T-helper 9 cell (primary cell): ENCODE measurements around the gene REXO4.
"Not testable (repeated sequence)": the region's sequence is repeated elsewhere in the genome, so short reads cannot be mapped to it uniquely, and the experiment has no call there.

Source experiments
- DNase-seq: peaks from one replicate; pipeline ENCODE4 v3.0.0-alpha.2; 2020
- total RNA-seq, 2 donors: gene quantifications; one replicate each; lab custom pipeline; 2026; lab: John Stamatoyannopoulos, UW

Gene REXO4, protein sequence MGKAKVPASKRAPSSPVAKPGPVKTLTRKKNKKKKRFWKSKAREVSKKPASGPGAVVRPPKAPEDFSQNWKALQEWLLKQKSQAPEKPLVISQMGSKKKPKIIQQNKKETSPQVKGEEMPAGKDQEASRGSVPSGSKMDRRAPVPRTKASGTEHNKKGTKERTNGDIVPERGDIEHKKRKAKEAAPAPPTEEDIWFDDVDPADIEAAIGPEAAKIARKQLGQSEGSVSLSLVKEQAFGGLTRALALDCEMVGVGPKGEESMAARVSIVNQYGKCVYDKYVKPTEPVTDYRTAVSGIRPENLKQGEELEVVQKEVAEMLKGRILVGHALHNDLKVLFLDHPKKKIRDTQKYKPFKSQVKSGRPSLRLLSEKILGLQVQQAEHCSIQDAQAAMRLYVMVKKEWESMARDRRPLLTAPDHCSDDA
- 27.8 to 41.9 reads per million in 2 donors for total RNA-seq

GRCh38 chr9:133417541-133418461, at the start of gene REXO4:
Gene REXO4, minus strand, starts transcription at chr9:133418010. Its CDS starts 166 bp downstream, at chr9:133417844.
- DNase-seq, result peak; percentile 71

GRCh38 chr9:133467101-133467500, 49.3 kb upstream of the REXO4 start:
- no peak for DNase-seq

DNA sequence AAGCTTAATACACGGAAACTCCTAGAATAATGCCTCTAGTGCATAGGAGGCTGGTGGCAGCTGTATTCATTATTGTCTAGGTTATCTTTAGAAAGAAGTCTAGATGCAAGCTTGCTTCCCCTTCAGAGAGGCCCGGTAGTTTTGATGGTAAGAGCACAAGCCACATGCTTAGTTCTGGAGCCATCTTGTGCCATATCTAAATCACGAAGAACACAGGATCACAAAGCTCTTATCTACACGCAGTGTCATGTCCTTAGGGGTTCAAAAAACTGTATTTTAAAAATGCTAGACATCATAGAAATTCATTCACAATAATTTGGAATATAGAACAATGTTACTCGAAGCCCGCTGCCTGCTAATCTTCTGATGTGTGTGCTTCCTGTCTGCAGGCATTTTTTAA, 48.2 kb upstream of the REXO4 start:
- no peak for DNase-seq

DNA sequence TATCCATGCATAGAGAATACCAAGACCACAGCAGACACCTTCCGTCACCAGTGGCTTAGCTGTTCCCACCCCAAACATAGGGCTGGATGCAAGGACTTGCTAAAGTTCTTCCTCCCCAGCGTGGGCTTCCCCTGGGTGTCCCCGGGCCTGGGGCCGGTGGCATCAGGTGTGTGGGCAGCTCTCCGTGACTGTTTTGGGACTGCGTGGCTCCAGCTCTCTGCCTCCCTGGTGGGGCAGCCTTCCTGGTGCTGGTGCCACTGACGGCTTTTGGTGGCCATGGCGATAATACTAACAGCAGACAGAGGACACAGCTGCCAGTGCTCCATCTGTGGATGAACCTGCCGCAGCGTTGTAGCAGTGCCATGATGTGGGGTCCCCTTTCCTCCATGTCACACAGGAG, 46.8 kb upstream of the REXO4 start:
- no peak for DNase-seq

GRCh38 chr9:133463864-133464615, 46.2 kb upstream of the REXO4 start:
- DNase-seq, result no peak

- DNase-seq, result no peak
Observed at GRCh38 chr9:133463234-133463863, 45.5 kb upstream of the REXO4 start.

GRCh38 chr9:133461975-133462374, 44.2 kb upstream of the REXO4 start:
- DNase-seq, result no peak

DNA sequence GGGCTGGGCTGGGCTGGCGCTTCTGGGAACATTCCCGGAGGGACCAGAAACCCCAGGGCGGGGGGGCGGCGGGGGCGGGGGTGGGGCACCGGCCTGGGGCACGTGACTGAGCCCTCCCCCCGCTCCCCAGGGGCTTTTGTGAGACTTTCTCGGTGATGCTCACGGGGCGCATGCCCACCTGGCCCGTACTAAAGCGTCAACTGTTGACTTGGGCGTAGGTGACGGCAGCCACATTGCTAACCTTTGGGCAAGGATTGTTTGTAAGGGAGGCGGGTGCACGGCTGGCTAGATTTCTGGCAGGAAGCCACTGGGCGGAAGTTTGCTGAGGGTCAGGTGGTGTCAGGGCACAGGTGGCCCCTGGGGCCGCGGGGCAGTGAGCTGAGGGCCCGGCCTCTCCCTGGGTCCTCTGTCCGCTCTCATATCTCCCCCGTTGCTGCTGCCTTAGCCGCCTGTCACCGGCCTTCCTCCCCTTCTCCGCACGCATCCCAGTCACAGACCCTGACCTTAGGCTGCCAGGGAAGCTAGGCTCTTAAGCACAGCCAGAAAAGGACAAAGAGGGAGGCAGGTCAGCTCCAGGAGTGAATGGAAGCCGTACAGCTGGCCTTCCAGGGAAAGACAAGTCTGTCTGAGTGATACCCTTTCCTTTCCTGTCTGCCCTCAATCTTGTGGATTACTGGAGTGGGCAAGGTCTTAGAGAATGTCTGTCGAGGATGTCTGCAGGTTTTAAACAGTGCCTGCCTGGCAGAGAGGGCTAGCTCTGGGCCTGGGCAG, 42.8 kb upstream of the REXO4 start:
- no peak for DNase-seq

DNA sequence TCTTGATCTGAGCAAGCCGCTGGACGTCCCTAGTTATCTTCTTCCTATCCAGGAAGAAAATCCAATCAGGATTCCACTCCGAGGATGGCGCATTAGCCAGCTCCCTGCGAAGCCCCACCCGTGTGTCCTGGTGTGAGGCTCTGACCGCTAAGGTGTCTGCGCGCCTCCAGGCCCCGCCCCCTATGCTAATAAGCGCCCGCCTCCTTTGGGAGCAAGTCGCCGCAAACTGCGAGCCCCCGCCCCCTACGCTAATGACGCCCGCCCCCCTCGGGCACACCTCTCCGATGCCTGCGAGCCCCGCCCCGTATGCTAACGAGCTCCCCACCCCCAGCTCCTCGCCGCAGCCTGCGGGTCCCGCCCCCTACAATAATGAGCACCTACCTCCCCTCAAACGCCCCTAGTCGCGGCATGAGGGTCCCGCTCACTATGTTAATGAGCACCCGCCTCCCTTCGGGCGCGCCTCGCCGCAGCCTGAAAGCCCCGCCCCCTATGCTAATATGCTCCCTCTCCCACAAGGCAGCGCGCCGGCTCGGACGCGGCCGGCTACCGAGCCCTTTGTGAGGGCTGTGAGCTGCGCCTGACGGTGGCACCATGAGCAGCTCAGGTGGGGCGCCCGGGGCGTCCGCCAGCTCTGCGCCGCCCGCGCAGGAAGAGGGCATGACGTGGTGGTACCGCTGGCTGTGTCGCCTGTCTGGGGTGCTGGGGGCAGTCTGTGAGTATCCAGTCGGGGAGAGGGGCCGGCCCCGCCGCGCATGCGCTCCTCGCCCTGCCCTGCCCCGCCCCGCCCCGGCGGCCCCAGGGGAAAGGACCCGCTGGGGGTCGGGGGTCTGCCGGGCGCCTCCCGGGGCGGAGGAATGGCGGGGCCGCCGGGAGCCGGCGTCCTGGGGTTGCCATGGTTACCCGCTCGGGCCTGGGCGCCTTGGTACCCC, 41.9 kb upstream of the REXO4 start, which contains the start of gene CACFD1:
TSS of gene CACFD1 (plus strand) at position 503 of the 929 bp plus-strand sequence. CDS start at position 592, 89 bp downstream.
- DNase-seq, result peak; percentile 92

DNA sequence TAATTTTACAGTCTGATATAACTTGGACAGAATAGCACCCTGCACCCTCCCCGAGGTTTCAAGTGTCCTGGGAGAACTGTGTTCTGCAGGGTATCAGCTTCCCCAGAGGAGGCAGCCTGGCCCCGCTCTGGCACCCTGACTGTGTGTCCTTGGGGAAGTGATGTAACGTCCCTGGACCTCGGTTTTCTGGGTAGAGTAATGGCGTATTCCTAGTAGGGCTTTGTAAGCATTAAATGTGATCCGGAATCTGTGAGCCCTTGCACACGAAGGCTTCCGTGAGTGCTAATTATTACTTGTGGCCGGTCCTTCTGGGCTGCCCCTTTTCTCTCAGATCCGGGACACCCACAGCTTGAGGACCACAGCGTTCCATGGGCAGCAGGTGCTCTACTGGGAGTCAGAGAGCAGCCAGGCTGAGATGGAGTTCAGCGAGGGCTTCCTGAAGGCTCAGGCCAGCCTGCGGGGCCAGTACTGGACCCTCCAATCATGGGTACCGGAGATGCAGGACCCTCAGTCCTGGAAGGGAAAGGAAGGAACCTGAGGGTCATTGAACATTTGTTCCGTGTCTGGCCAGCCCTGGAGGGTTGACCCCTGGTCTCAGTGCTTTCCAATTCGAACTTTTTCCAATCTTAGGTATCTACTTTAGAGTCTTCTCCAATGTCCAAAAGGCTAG, 41.0 kb upstream of the REXO4 start:
- DNase-seq, result no peak

- DNase-seq, result no peak
Observed at GRCh38 chr9:133457748-133458147, 39.9 kb upstream of the REXO4 start.

DNA sequence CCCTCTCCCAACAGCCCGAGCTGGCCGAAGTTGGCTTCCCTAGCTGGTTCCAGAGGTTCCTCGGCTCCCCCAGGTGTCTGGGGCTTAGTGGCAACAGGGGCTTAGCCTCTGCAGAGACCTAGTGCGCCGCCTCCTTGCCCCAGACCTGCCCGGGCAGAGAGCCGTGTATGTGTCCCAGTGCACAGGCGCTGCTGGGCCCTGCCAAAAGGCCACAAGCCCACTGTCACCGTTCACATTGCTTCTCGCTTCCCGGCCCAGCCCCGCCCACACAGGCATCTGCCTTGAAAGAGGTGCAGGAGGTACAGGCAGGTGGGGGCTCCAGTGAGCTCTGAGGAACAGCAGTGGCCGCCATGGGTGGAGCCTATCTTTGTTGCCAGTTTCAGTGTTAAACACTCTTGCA, 39.4 kb upstream of the REXO4 start:
- DNase-seq, result no peak

- DNase-seq, result no peak
Observed at GRCh38 chr9:133456409-133456808, 38.6 kb upstream of the REXO4 start.

GRCh38 chr9:133455936-133456335, 38.1 kb upstream of the REXO4 start:
- DNase-seq, result no peak

DNA sequence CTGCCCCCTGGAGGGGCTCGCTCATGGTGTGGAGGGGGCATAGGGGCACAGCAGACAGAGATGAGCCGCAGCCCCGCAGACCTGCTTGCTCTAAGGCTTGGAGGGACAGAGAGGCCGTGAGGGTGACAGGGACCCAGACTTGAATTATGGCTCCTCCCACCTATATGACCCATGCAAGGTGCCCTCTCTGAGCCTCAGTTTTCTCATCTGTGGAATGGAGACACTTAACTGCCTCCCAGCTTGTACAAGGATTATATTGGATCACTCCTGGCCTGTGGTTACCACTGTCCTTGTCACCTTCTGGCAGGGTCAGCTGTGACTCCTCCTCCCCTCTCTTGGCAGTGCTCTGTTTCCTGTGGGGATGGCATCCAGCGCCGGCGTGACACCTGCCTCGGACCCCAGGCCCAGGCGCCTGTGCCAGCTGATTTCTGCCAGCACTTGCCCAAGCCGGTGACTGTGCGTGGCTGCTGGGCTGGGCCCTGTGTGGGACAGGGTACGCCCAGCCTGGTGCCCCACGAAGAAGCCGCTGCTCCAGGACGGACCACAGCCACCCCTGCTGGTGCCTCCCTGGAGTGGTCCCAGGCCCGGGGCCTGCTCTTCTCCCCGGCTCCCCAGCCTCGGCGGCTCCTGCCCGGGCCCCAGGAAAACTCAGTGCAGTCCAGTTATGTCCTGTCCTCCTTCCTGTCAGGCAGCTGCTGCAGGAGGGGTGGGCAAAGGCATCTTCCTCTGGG, 37.3 kb upstream of the REXO4 start:
- DNase-seq, result no peak

- no peak for DNase-seq
Observed at GRCh38 chr9:133454325-133454724, 36.5 kb upstream of the REXO4 start.

GRCh38 chr9:133453651-133454050, 35.8 kb upstream of the REXO4 start:
- no peak for DNase-seq

DNA sequence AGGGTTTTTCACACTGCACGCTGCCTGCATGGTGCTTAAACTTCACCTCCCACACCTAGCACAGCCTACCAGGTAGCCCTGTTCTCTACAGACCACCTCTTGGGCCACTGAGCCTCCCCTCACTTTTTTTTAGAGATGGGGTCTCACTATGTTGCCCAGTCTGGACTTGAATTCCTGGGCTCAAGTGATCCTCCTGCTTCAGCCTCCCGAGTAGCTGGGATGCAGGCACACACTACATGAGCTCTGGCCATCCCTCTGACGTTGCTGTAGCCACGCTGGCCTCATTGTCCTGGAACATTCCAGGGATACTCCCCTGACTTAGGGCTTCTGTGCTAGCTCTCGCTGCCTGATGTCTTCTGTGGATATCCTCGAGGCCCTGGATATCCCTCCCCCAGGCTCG, 34.8 kb upstream of the REXO4 start:
- DNase-seq, result no peak

- DNase-seq, result not testable (repeated sequence)
Observed at GRCh38 chr9:133451865-133452264, 34.1 kb upstream of the REXO4 start.
